Keratinocyte (primary cell): Measurements from ENCODE around the gene KIAA1217. TPM values are rescaled to one million over a fixed set of nuclear protein-coding genes. Genes with fewer than 3 reads are reported as not detected.
A peak's percentile ranks its signal among the peaks of the same experiment; 100 is the strongest.

Source experiments
- DNase-seq: peaks from one replicate; pipeline ENCODE4 v3.0.0-alpha.2; 2011; ENCODE audit warnings: low read depth, missing footprints, low spot score
- FAIRE-seq: peaks from 2 replicates; lab custom pipeline; 2011; peaks lifted over from hg19 to GRCh38; lab: Jason Lieb, UNC
- H2AFZ ChIP-seq: 2 replicates; pipeline ENCODE4 v1.6.0; 2012; ENCODE audit warnings: low read length, control low read depth, inconsistent platforms; ENCODE audit not compliant: control insufficient read depth
- H3K27ac ChIP-seq: 2 replicates; pipeline ENCODE4 v1.5.1; 2011; ENCODE audit warnings: low read length; ENCODE audit not compliant: control insufficient read depth, insufficient read depth
- H3K27me3 ChIP-seq: 3 replicates; pipeline ENCODE4 v1.6.0; 2011; ENCODE audit warnings: low read length; ENCODE audit not compliant: control insufficient read depth, insufficient read depth; ENCODE audit errors: extremely low read depth
- H3K36me3 ChIP-seq, 2 experiments: 2 replicates in 1 of 2; 3 replicates in 1 of 2; pipeline ENCODE4 v1.5.1; 2011; ENCODE audit warnings: low read length in 2 of 2, mild to moderate bottlenecking in 1 of 2; ENCODE audit not compliant: control insufficient read depth in 2 of 2, insufficient read depth in 2 of 2; ENCODE audit errors: extremely low read depth in 1 of 2
- H3K4me1 ChIP-seq: 3 replicates; pipeline ENCODE4 v1.5.1; 2011; ENCODE audit warnings: low read length; ENCODE audit not compliant: control insufficient read depth, insufficient read depth; ENCODE audit errors: extremely low read depth
- H3K4me2 ChIP-seq: 3 replicates; pipeline ENCODE4 v1.6.0; 2011; ENCODE audit warnings: low read depth, low read length; ENCODE audit not compliant: control insufficient read depth, insufficient read depth; ENCODE audit errors: extremely low read depth
- H3K4me3 ChIP-seq, 3 experiments: fragments of 200-600 bp in 1 of 3; sonication (generic) in 1 of 3; 2 replicates in 2 of 3; 3 replicates in 1 of 3; pipeline ENCODE4 v1.5.1; 2011 to 2016; ENCODE audit warnings: low read length in 3 of 3, mild to moderate bottlenecking in 3 of 3, control low read depth in 2 of 3, inconsistent platforms in 1 of 3, low read depth in 1 of 3, mixed read lengths in 1 of 3, mixed run types in 1 of 3, moderate library complexity in 1 of 3; ENCODE audit not compliant: control insufficient read depth in 2 of 3, insufficient read depth in 2 of 3; ENCODE audit errors: extremely low read depth in 1 of 3
- H3K79me2 ChIP-seq: 2 replicates; pipeline ENCODE4 v1.6.0; 2012; ENCODE audit warnings: low read length; ENCODE audit not compliant: control insufficient read depth, insufficient read depth
- H3K9ac ChIP-seq: 3 replicates; pipeline ENCODE4 v1.6.0; 2011; ENCODE audit warnings: low read length; ENCODE audit not compliant: control insufficient read depth, insufficient read depth; ENCODE audit errors: extremely low read depth
- H3K9me1 ChIP-seq: 3 replicates; pipeline ENCODE4 v1.6.0; 2011; ENCODE audit warnings: low read length; ENCODE audit not compliant: control insufficient read depth, insufficient read depth; ENCODE audit errors: extremely low read depth
- H3K9me3 ChIP-seq: 2 replicates; pipeline ENCODE4 v1.5.1; 2012; ENCODE audit warnings: low read depth, low read length; ENCODE audit not compliant: control insufficient read depth
- H4K20me1 ChIP-seq: 3 replicates; pipeline ENCODE4 v1.6.0; 2011; ENCODE audit warnings: low read length; ENCODE audit not compliant: control insufficient read depth, insufficient read depth; ENCODE audit errors: extremely low read depth
- EZH2 ChIP-seq: IDR thresholded peaks from one replicate; pipeline ENCODE4 v1.6.1; 2012; ENCODE audit warnings: inconsistent platforms, mild to moderate bottlenecking, low read length, moderate library complexity
- dilution Hi-C: fragments of 300-500 bp; cut with MboI; formaldehyde crosslinking; loops from one replicate; pipeline ENCODE4 v1.7.0; 2020; ENCODE audit warnings: low sequenced_read_pairs; ENCODE audit not compliant: extremely low pct_ligation_motif_present
- polyA plus RNA-seq, 5 experiments: library from polyadenylated mRNA; depleted of rRNA in 3 of 5; stranded (reverse) in 3 of 5; stranded (forward) in 1 of 5; unstranded in 1 of 5; fragments of >200 nt; gene quantifications; 1 replicate in 1 of 5; 2 replicates in 3 of 5; 3 replicates in 1 of 5; pipeline versions ENCODE4 v1.2.1 to v1.2.3, GENCODE V29; 2011 to 2012; ENCODE audit warnings: missing spikeins in 2 of 5, low read depth in 1 of 5, low replicate concordance in 1 of 5
- TF ChIP-seq, protein P1 (sequence below), 3 experiments: IDR thresholded peaks in 1 of 3; conservative IDR thresholded peaks in 1 of 3; optimal IDR thresholded peaks in 1 of 3; 2 replicates in 2 of 3; 3 replicates in 1 of 3; pipeline versions ENCODE3 to v1.5.1; 2011; ENCODE audit warnings: low read length in 3 of 3, mild to moderate bottlenecking in 3 of 3, moderate library complexity in 2 of 3, control low read depth in 1 of 3, inconsistent platforms in 1 of 3; ENCODE audit not compliant: insufficient read depth in 2 of 3; ENCODE audit errors: extremely low read depth in 1 of 3

KIAA1217 gene
- polyA plus RNA-seq, 1 donor (not counting 4 experiments of a cell fraction or from before 2014, with no cell fraction given), result 10.4 TPM

DNA sequence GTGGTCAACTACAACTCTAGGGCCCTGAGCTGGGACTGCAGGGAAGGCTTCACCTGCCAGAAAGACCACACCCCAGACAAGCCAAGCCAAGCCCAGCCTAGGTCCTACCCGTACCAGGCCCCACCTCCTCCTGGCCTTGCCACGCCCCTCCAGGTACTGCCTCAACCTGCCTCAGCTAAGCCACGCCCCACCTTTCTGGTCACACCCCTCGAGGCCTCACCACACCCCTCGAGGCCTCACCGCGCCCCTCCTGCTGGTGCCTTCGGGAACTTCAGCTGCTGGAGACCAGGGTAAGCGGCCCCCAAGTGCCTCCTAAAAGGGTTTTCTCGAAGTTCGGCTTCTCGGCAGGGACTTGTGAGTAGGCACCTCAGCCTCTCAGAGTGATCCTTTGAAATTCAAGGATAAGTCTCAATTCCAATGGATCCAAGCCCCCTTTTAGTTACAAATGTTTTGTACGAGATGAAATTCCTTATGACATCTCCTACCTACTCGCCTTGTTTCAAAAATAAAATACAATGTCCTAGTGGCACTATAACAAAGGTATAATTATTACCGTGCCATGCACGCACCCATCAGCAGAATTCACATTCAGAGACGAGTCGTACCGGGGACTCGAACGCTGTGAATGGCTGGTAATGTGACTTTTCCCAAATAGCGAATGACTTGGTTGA, 343.5 kb downstream of the KIAA1217 start:
- H3K4me3 ChIP-seq, result no peak overlapping the region
- no peak overlapping the region for H2AFZ ChIP-seq
- no peak overlapping the region for H3K9ac ChIP-seq
- H3K36me3 ChIP-seq, result no peaks in the 10 kb centered on the region
- dilution Hi-C loops, result no loop called here
- H3K27me3 ChIP-seq, result no peaks in the 10 kb centered on the region
- H3K79me2 ChIP-seq, result no peaks in the 10 kb centered on the region
- H3K9me3 ChIP-seq, result no peaks in the 10 kb centered on the region
- FAIRE-seq, result peak; percentile 52
- H3K9me1 ChIP-seq, result no peaks in the 10 kb centered on the region
- DNase-seq, result peak; percentile 49
- TF ChIP-seq, protein P1, sequence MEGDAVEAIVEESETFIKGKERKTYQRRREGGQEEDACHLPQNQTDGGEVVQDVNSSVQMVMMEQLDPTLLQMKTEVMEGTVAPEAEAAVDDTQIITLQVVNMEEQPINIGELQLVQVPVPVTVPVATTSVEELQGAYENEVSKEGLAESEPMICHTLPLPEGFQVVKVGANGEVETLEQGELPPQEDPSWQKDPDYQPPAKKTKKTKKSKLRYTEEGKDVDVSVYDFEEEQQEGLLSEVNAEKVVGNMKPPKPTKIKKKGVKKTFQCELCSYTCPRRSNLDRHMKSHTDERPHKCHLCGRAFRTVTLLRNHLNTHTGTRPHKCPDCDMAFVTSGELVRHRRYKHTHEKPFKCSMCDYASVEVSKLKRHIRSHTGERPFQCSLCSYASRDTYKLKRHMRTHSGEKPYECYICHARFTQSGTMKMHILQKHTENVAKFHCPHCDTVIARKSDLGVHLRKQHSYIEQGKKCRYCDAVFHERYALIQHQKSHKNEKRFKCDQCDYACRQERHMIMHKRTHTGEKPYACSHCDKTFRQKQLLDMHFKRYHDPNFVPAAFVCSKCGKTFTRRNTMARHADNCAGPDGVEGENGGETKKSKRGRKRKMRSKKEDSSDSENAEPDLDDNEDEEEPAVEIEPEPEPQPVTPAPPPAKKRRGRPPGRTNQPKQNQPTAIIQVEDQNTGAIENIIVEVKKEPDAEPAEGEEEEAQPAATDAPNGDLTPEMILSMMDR (optimal IDR thresholded peaks at IDR 0.05 in 1 of 3, IDR thresholded peaks at IDR 0.05 in 1 of 3, conservative IDR thresholded peaks at IDR 0.05 in 1 of 3; ENCODE audit: extremely low read depth in 1 of 3, insufficient read depth in 2 of 3, low read length in 3 of 3), result peak; percentile 62 to 78 (median 70)
- TF ChIP-seq EZH2, result no peak
- H4K20me1 ChIP-seq, result no peaks in the 10 kb centered on the region
- peaks cover 29% of the 10 kb centered on the region for H3K4me1 ChIP-seq
- no peak overlapping the region for H3K27ac ChIP-seq
- peak overlapping the region; percentile 30 for H3K4me2 ChIP-seq

DNA sequence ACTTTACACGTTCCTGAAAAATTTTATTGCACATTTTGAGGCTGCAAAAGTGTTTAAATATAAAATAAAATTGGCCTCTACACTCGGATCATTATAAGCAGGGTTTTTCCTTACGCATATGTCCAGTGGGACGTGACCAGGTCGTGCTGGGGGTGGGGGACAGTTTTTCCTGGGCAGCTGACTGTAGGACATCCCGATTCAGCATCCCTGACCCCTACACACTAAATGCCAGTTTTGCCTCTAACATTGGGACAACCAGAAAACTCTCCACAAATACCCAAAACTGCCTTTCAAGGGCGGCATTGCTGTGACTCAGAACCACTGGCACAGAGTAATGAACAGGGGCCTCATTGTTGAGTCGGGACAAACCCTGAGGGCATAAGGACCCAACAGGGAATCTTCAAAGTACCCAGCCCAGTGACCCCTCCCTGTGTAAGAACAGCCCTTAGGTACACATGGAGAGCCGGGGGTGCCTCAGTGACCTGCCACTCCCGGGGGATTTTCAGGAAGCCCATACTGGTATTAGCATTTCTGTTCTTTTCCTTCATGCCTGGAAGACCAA, 344.2 kb downstream of the KIAA1217 start:
- H3K9ac ChIP-seq, result no peak overlapping the region
- no peaks in the 10 kb centered on the region for H4K20me1 ChIP-seq
- peaks cover 29% of the 10 kb centered on the region for H3K4me1 ChIP-seq
- H3K79me2 ChIP-seq, result no peaks in the 10 kb centered on the region
- H2AFZ ChIP-seq, result no peak overlapping the region
- FAIRE-seq, result no peak
- no peak for TF ChIP-seq EZH2
- TF ChIP-seq, protein P1 (optimal IDR thresholded peaks at IDR 0.05 in 1 of 3, IDR thresholded peaks at IDR 0.05 in 1 of 3, conservative IDR thresholded peaks at IDR 0.05 in 1 of 3; ENCODE audit: extremely low read depth in 1 of 3, insufficient read depth in 2 of 3, low read length in 3 of 3), result no peak
- no peak overlapping the region for H3K4me2 ChIP-seq
- H3K9me1 ChIP-seq, result no peaks in the 10 kb centered on the region
- no peaks in the 10 kb centered on the region for H3K27me3 ChIP-seq
- H3K9me3 ChIP-seq, result no peaks in the 10 kb centered on the region
- no peaks in the 10 kb centered on the region for H3K36me3 ChIP-seq
- H3K4me3 ChIP-seq, result no peak overlapping the region
- dilution Hi-C loops, result no loop called here
- no peak overlapping the region for H3K27ac ChIP-seq
- no peak for DNase-seq
